WTC11 (cell line): ENCODE data around the gene HMX1.

Experiments
- JUN ChIP-seq: sonication (generic); formaldehyde crosslinking; IDR thresholded peaks from 2 replicates; pipeline ENCODE4 v1.8.0; 2023; ENCODE audit warnings: mild to moderate bottlenecking, missing genetic modification reagents
- MYBL2 ChIP-seq: sonication (generic); formaldehyde crosslinking; IDR thresholded peaks from 2 replicates; pipeline ENCODE4 v1.8.1; 2023; ENCODE audit warnings: mild to moderate bottlenecking, moderate library complexity, missing genetic modification reagents
- NFYB ChIP-seq: sonication (generic); formaldehyde crosslinking; conservative IDR thresholded peaks from 2 replicates; pipeline ENCODE4 v1.8.0; 2022; ENCODE audit warnings: low read depth, missing genetic modification reagents
- ZNF138 ChIP-seq: sonication (generic); formaldehyde crosslinking; conservative IDR thresholded peaks from 2 replicates; pipeline ENCODE4 v1.8.1; 2022; ENCODE audit warnings: mild to moderate bottlenecking, moderate library complexity, missing genetic modification reagents
- TF ChIP-seq, protein P1 (sequence below): sonication (generic); formaldehyde crosslinking; IDR thresholded peaks from 2 replicates; pipeline ENCODE4 v1.8.1; 2023; ENCODE audit warnings: mild to moderate bottlenecking, missing genetic modification reagents
- TF ChIP-seq, protein P2 (sequence below): fragments of 200-600 bp; IDR thresholded peaks from 2 replicates; pipeline ENCODE4 v1.8.0; 2022; ENCODE audit warnings: antibody characterized with exemption
- TF ChIP-seq, protein P3 (sequence below): sonication (generic); formaldehyde crosslinking; IDR thresholded peaks from 2 replicates; pipeline ENCODE4 v1.8.1; 2023; ENCODE audit warnings: mild to moderate bottlenecking, missing genetic modification reagents, moderate library complexity
- TF ChIP-seq, protein P4 (sequence below): sonication (generic); formaldehyde crosslinking; conservative IDR thresholded peaks from 2 replicates; pipeline ENCODE4 v1.8.1; 2022; ENCODE audit warnings: mild to moderate bottlenecking, missing genetic modification reagents

DNA sequence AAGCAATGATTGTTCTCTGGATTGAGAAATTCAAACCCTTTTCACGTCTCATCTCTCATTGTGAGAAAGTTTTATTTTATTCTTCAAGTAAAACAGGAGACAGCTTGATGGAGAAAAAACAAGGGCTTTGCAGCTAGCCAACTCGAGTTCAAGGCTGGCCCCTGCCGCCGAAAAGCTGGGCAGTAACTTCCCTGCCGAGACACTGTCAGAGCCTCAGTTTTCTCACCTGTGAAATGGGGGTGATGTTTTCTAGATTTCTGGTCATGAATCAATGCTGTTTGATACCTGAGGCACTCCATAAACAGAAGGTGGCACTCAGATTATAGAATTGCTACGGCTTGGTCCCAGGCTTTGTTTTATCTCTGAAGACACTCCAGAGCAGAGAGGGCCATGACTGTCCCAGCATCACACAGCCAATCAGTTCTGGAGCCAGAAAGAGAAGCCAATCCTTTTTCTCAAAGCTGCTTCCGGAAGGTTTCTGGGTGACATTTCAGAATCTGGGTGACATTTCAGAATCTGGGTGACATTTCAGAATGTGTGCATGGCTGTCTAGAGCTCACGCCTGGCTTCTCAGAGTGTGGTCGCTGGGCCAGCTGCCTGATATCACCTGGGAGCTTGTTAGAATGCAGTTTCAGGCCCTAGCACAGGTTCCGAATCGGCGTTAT lies 33.2 kb downstream of the HMX1 start:
- TF ChIP-seq, protein P1, sequence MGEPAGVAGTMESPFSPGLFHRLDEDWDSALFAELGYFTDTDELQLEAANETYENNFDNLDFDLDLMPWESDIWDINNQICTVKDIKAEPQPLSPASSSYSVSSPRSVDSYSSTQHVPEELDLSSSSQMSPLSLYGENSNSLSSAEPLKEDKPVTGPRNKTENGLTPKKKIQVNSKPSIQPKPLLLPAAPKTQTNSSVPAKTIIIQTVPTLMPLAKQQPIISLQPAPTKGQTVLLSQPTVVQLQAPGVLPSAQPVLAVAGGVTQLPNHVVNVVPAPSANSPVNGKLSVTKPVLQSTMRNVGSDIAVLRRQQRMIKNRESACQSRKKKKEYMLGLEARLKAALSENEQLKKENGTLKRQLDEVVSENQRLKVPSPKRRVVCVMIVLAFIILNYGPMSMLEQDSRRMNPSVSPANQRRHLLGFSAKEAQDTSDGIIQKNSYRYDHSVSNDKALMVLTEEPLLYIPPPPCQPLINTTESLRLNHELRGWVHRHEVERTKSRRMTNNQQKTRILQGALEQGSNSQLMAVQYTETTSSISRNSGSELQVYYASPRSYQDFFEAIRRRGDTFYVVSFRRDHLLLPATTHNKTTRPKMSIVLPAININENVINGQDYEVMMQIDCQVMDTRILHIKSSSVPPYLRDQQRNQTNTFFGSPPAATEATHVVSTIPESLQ (CRISPR knock-in tag): no peak
- TF ChIP-seq MYBL2 (CRISPR knock-in tag): no peak
- TF ChIP-seq, protein P2, sequence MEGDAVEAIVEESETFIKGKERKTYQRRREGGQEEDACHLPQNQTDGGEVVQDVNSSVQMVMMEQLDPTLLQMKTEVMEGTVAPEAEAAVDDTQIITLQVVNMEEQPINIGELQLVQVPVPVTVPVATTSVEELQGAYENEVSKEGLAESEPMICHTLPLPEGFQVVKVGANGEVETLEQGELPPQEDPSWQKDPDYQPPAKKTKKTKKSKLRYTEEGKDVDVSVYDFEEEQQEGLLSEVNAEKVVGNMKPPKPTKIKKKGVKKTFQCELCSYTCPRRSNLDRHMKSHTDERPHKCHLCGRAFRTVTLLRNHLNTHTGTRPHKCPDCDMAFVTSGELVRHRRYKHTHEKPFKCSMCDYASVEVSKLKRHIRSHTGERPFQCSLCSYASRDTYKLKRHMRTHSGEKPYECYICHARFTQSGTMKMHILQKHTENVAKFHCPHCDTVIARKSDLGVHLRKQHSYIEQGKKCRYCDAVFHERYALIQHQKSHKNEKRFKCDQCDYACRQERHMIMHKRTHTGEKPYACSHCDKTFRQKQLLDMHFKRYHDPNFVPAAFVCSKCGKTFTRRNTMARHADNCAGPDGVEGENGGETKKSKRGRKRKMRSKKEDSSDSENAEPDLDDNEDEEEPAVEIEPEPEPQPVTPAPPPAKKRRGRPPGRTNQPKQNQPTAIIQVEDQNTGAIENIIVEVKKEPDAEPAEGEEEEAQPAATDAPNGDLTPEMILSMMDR: no peak
- TF ChIP-seq NFYB (CRISPR knock-in tag): no peak
- TF ChIP-seq, protein P3, sequence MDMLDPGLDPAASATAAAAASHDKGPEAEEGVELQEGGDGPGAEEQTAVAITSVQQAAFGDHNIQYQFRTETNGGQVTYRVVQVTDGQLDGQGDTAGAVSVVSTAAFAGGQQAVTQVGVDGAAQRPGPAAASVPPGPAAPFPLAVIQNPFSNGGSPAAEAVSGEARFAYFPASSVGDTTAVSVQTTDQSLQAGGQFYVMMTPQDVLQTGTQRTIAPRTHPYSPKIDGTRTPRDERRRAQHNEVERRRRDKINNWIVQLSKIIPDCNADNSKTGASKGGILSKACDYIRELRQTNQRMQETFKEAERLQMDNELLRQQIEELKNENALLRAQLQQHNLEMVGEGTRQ (CRISPR knock-in tag): no peak
- no peak for TF ChIP-seq JUN (CRISPR knock-in tag)
- no peak for TF ChIP-seq ZNF138 (CRISPR knock-in tag)
- TF ChIP-seq, protein P4, sequence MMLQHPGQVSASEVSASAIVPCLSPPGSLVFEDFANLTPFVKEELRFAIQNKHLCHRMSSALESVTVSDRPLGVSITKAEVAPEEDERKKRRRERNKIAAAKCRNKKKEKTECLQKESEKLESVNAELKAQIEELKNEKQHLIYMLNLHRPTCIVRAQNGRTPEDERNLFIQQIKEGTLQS (CRISPR knock-in tag): no peak
